ENCODE measurements around the gene SANBR.

GRCh38 chr2:61057562-61057961 is 8.1 kb upstream of the SANBR start:
- TF ChIP-seq, protein P1, sequence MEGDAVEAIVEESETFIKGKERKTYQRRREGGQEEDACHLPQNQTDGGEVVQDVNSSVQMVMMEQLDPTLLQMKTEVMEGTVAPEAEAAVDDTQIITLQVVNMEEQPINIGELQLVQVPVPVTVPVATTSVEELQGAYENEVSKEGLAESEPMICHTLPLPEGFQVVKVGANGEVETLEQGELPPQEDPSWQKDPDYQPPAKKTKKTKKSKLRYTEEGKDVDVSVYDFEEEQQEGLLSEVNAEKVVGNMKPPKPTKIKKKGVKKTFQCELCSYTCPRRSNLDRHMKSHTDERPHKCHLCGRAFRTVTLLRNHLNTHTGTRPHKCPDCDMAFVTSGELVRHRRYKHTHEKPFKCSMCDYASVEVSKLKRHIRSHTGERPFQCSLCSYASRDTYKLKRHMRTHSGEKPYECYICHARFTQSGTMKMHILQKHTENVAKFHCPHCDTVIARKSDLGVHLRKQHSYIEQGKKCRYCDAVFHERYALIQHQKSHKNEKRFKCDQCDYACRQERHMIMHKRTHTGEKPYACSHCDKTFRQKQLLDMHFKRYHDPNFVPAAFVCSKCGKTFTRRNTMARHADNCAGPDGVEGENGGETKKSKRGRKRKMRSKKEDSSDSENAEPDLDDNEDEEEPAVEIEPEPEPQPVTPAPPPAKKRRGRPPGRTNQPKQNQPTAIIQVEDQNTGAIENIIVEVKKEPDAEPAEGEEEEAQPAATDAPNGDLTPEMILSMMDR (IDR thresholded peaks at IDR 0.05): no peak
- TF ChIP-seq POLR2A (IDR thresholded peaks at IDR 0.05): no peak

All from Peyer's patch (tissue), 4 donors.